Psoas muscle (tissue), 8 donors: Measurements from ENCODE around the gene PARVB. TPM values are rescaled to one million over a fixed set of nuclear protein-coding genes. Genes with fewer than 3 reads are reported as not detected.

Experiments
- ATAC-seq, 4 donors: fragments of 200-7000 bp; cut with Tn5 transposase; one replicate each; pipeline ENCODE4 v1.9.1; 2020; ENCODE audit warnings: moderate library complexity in 3 of 4, mild to moderate bottlenecking in 2 of 4
- DNase-seq, 2 donors: peaks; one replicate each; pipeline ENCODE4 v3.0.0-alpha.2; 2020
- H3K27ac ChIP-seq: fragments of 200-600 bp; one replicate; pipeline ENCODE4 v1.8.0; 2022
- H3K27me3 ChIP-seq, 3 donors: fragments of 200-600 bp in 1 of 3; one replicate each; pipeline versions ENCODE4 v1.6.1 to v1.8.0; 2013 to 2022; ENCODE audit warnings: low read length in 2 of 3, mild to moderate bottlenecking in 2 of 3, moderate library complexity in 1 of 3; ENCODE audit not compliant: insufficient read depth in 3 of 3
- H3K36me3 ChIP-seq, 2 donors: fragments of 200-600 bp in 1 of 2; one replicate each; pipeline versions ENCODE4 v1.6.1 to v1.8.0; 2013 to 2022; ENCODE audit warnings: low read depth in 1 of 2, mild to moderate bottlenecking in 1 of 2, moderate library complexity in 1 of 2; ENCODE audit not compliant: insufficient read depth in 1 of 2
- H3K4me1 ChIP-seq: fragments of 200-600 bp; one replicate; pipeline ENCODE4 v1.8.0; 2022
- H3K4me3 ChIP-seq: fragments of 200-600 bp; one replicate; pipeline ENCODE4 v1.8.0; 2022; ENCODE audit warnings: mild to moderate bottlenecking
- H3K9me3 ChIP-seq: fragments of 200-600 bp; one replicate; pipeline ENCODE4 v1.8.0; 2022
- CTCF ChIP-seq: fragments of 200-600 bp; IDR thresholded peaks from one replicate; pipeline ENCODE4 v1.8.0; 2022; ENCODE audit warnings: antibody characterized with exemption
- WGBS, 3 donors: extraction: QIAGEN DNeasy Blood & Tissue Kit; methylation state at CpG; one replicate each; pipeline versions ENCODE4 v1.1.6 to v1.1.7; 2013; 5-methylcytosine and 5-hydroxymethylcytosine counted together
- intact Hi-C, 2 donors: fragments of 100-400 bp; cut with DNase I; formaldehyde crosslinking; loops; one replicate each; pipeline versions ENCODE4 v1.11.0 to v1.14.2; 2022
- polyA plus RNA-seq, 3 donors: library from polyadenylated mRNA; stranded (reverse); fragments of 200-250 nt; gene quantifications; one replicate each; pipeline ENCODE4 v1.2.3, GENCODE V29; 2013
- total RNA-seq, 4 donors: library from RNA; stranded (reverse); fragmentation: NEBNext Ultra II Directional in 2 of 4; extraction: Animal tissue kit (Norgen Biotek cat#: 25700) in 2 of 4; gene quantifications; one replicate each; pipeline versions ENCODE4 v1.2.1 to v1.2.4, GENCODE V29; 2021 to 2023
- donor health status: healthy with polysubstance abuse.
- donor health status: DM: no; HTN: no; CAD: no; lungs with moderate emphysema.
- donor health status: Bipolar disorder and iron deficiency.
- donor health status: healthy.
- donor health status: DM: yes; HTN: yes; CAD: no.
- donor health status: DM: no; HTN: no; CAD: no.
- donor health status: DM: no; HTN: no; CAD: no.
- donor health status: DM: yes; HTN: yes; CAD: no.

Gene PARVB
- total and polyA plus RNA-seq, 7 donors: 84.5 to 172 (median 103) TPM

- Histone ChIP-seq H3K36me3 (no peaks in the 10 kb centered on the region), H3K4me3 (no peak overlapping the region), H3K27ac (no peak overlapping the region), H3K27me3 (peaks cover 0 to 4% (median 0%) of the 10 kb centered on the region in 3 donors), H3K9me3 (no peaks in the 10 kb centered on the region), H3K4me1 (peaks cover 6% of the 10 kb centered on the region)
- no peak for TF ChIP-seq CTCF
- 66 to 71% (median 68%) methylated on average over 4 of the region's 4 CpGs for WGBS, 3 donors
- no peak for ATAC-seq
- intact Hi-C loops: no loop called here
- DNase-seq: no peak
These were observed 186.6 kb downstream of the PARVB start for GRCh38 chr22:44210722-44211121.

DNA sequence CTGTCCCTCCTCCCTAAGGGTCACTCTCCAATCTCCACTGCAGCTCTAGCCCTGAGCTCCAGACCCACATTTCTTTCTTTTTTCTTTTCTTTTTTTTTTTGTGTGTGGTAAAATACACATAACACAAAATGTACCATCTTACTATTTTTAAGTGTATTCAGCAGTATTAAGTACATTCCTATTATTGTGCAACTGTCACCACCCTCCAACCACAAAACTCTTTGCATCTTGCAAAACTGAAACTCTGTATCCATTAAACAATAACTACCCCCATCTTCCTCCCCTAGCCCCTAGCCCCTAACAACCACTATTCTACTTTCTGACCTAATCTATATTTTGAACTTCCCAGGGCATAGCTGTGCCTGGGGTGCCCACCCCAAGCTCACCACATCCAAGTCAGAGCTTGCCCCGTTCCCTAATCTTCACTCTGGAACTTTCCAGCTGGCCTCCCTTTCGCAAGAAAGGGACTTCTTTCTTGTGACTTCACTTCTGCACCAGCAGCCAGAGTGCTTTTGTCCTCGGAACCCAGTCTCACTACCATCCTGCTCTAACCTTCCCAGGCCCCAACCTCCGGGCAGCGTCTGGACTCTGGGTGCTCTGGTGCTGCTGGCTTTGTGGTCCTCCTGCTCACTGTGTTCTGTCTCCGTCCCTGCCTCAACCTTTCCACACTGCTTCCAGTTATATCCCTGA, 187.3 kb downstream of the PARVB start:
- Histone ChIP-seq H3K36me3 (no peaks in the 10 kb centered on the region), H3K27me3 (peaks cover 0 to 4% (median 0%) of the 10 kb centered on the region in 3 donors), H3K27ac (no peak overlapping the region), H3K9me3 (no peaks in the 10 kb centered on the region), H3K4me3 (no peak overlapping the region), H3K4me1 (peaks cover 6% of the 10 kb centered on the region)
- DNase-seq (no peak), ATAC-seq (no peak)
- WGBS, 3 donors: 54 to 57% (median 56%) methylated on average over 6 of the region's 6 CpGs
- TF ChIP-seq CTCF: no peak
- intact Hi-C loops: no loop called here

GRCh38 chr22:44211946-44212930, 188.1 kb downstream of the PARVB start:
- intact Hi-C loops: no loop called here
- no peaks in the 10 kb centered on the region for H3K36me3 ChIP-seq
- no peak for TF ChIP-seq CTCF
- peaks cover 0 to 4% (median 0%) of the 10 kb centered on the region in 3 donors for H3K27me3 ChIP-seq
- DNase-seq (no peak), ATAC-seq (peak in 1 of 4 donors; percentile 35)
- H3K27ac ChIP-seq: no peak overlapping the region
- 12 to 18% (median 18%) methylated on average over 12 of the region's 12 CpGs for WGBS, 3 donors
- no peaks in the 10 kb centered on the region for H3K9me3 ChIP-seq
- H3K4me1 ChIP-seq: peaks cover 6% of the 10 kb centered on the region
- H3K4me3 ChIP-seq: no peak overlapping the region

DNA sequence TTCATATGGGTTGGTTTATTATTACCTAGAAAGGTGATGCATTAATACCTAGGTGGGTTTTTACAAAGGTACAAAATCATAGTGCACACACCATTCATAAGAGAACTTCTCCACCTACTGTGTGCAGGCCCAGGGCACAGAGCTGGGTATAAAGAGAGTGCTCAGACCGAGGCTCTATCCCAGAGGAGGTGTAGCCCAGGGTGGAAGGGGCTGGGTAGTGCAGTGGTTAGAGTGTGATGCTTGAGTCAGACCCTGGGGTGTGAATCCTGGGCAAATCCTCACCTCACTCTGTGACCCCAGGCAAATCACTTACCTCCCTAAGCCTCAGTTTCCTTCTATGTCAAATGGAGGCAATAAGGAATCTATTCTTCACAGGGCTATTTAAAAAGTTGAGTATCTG, 188.8 kb downstream of the PARVB start:
- Histone ChIP-seq H3K9me3 (no peaks in the 10 kb centered on the region), H3K27ac (no peak overlapping the region), H3K36me3 (no peaks in the 10 kb centered on the region), H3K4me3 (no peak overlapping the region), H3K4me1 (peaks cover 6% of the 10 kb centered on the region), H3K27me3 (peaks cover 0 to 4% (median 0%) of the 10 kb centered on the region in 3 donors)
- 92 to 100% (median 96%) methylated on average over 1 of the region's 1 CpG for whole genome bisulfite sequencing, 3 donors
- ATAC-seq (no peak), DNase-seq (no peak)
- intact Hi-C loops: no loop called here
- no peak for TF ChIP-seq CTCF
